ENCODE measurements around the gene ROR2.
"Not testable (repeated sequence)": the region's sequence is repeated elsewhere in the genome, so short reads cannot be mapped to it uniquely, and the experiment has no call there.

Gene ROR2

DNA sequence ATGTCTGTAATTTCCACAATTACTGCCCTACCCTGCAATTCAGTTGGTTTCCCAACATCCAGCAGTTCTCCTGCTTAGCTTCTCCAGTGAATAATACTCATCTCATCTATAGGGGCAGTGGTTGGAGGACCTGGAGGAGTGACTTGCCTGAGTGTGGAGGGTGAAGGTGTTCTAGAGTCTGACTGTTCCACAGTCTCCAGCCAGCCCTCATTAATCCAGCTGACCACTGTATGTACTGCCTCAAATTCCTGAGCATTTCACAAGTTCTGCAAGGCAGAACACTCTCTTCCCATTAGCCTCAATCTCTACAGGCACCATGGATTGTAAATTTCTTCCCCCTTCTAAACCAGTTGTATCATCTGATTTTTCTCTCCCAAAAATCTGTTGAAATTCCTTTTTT is 379.0 kb downstream of the ROR2 start:
- DNase-seq (ENCODE audit: low read depth in 2 of 2) = no peak

DNA sequence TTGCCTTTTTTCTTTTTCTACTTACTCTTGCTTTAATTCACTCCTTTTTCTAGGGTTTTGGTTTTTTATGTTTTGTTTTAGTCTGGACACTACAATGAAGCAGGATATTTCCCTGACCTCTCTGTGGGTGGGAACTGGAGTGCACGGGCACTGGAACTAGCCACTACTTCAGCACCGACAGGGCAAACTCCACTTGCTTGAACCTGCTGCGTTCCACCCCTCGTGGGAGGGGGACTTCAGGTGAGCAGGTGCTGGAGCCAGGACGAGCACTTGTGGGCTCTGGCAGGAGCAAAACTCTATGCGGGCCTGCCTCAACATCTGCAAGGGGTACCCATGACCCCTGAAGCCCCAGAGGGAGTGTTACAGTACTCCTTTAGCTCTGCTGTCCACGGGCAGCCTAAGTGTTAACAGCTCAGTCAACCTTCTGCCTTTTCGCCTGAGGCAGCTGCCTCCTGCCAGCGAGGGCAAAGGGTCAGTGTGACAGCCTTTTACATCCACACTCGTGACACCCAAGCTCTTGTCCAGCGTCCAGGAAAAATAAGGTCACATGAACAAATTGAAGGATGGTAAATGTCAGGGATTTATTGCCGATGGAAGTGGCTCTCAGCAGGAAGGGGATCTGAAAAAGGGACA is 382.3 kb downstream of the ROR2 start:
- DNase-seq (ENCODE audit: low read depth in 2 of 2) = no peak

DNA sequence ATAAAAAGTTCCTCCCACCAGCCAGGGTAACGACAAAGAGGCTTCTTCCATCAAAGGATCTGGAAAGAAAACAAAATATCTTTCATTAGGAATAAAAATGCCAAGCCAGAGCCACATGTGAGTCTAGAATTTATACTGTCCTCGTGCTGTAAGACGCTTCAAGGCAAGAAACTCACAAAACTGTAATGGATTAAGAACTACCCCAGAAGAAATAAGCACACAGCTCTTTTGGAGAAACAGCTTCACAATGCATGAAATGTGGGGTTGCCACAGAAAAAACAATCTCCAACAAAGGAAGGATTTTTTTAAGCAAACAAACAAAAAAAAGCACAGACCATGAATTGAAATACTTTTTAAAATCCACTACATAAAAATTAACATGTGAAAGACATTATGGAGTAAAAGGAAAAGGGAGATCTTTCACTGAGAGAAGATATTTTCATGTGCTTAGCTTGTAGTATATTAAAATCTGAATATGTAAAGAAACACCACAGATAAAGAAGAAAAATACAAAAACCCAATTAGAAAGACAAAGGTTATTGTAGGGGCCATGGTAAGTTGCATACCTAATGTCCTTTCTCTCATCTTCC is 385.9 kb downstream of the ROR2 start:
- no peak for DNase-seq (ENCODE audit: low read depth in 2 of 2)

DNA sequence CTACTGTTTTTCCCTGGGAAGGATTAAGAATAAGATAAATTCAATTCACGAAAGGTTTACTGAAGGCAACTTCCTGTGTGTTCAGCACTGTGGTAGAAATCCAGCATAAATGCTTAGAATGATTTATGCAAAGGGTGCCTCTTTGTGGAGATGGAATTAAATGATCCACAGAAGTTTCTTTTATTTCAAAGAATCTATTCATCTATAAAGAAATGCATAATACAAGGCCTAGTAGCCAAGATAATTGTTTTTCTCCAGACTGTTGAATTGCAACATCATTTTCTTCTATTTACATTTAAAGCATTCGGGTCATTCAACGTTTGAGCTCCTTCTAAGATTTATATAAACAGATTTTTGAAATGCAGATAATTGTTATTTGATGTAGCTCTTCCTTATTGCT is 387.6 kb downstream of the ROR2 start:
- no peak for DNase-seq (ENCODE audit: low read depth in 2 of 2)

DNA sequence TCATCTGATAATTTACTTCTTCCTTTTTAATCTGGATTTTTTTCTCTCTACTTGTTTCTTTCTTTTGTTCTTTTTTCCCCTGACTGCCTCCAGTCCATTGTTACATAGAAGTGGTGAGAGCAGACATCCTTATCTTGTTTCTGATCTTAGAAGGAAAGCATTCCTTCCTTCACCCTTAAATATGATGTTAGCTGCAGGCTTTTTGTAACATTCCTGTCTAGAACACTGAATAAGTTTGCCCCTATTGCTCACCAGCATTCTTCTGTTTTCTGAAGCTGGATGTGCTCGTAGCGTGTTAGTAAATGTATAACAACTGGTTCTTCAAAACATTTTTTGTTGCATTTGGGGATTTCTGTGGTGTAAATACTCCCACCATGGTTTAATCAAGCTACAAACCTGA is 389.7 kb downstream of the ROR2 start:
- DNase-seq (ENCODE audit: low read depth in 2 of 2) = no peak

DNA sequence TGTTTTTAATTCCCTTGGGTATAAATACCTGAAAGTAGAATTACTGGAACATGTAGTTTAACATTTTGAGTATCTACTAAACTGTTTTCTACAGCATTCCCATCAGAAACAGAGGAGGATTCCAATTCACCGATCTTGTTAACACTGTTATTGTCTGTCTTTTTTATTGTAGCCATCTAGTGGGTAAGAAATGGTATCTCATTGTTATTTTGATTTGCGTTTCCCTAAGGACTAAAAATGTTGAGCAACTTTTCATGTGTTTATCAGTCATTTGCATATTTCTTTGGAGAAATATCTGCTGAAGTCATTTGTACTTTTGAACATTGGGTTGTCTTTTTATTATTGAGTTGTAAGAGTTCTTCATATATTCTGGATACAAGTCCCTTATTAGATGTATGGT is 391.1 kb downstream of the ROR2 start:
- DNase-seq (ENCODE audit: low read depth in 2 of 2) = no peak

DNA sequence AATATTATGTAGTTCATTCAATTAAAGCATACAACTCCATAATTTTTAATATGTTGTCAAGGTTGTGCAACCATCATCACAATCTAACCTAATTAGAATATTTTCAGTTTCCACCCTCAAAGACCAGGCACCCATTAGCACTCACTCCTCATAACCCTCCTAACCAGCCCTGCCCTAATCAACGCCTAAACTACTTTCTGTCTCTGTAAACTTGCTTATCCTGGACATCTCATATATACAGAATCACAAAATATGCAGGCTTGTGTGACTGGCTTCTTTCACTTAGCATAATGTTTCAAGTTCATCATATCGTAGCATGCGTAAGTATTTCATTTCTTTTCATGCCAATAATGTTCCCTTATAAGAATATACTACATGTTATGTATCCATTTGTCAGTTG is 391.6 kb downstream of the ROR2 start:
- no peak for DNase-seq (ENCODE audit: low read depth in 2 of 2)

DNA sequence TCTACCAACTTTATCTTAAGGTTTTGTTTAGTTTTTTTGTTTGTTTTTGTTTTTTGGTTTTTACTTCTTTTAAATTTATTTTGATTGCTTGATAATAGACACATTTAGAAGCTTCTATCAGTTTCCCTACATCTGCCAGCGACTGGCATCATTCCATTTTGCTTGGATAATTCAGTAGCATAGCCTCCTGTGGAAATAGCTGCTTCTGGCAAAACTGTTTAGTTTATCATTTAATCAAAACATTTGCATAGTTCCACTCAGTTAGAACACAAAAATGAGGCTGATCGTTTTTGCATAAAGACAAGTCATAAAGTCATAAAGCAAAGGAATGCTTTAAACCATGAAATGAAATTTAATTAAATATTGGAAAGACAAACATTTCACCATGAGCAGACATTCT is 392.7 kb downstream of the ROR2 start:
- DNase-seq (ENCODE audit: low read depth in 2 of 2) = no peak

DNA sequence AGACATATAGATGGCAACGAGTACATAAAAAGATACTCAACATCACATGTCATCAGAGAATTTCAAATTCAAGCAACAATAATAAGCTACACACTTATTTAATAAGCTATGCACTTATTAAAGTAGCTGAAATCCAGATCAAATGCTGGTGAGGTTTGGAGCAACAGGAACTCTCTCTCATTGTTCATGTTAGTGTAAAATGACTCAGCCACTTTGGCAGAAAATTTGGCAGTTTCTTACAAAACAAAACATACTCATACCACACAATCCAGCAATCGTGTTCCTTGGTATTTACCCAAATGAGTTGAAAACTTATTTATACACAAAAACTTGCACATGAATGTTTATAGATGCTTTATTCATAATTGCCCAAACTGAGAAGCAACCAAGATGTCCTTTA is 394.9 kb downstream of the ROR2 start:
- no peak for DNase-seq (ENCODE audit: low read depth in 2 of 2)

DNA sequence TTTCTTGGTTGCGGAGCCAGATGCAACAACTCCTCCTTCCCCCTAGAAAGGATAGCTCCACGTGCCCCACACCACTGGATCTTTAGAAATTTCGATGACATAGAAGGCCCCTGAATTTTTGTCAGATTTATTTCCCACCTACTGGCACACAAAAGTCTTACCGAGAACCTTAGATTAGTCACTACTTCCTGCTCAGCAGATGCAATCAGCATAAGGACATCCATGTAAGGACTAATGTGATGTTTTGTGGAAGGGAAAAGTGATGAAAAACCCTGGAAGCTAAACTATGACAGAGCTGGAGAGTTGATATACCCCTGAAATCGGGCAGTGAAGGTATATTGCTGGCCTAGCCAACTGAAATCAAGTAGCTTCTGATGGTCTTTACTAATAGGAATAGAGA is 400.9 kb downstream of the ROR2 start:
- no peak for DNase-seq (ENCODE audit: low read depth in 2 of 2)

DNA sequence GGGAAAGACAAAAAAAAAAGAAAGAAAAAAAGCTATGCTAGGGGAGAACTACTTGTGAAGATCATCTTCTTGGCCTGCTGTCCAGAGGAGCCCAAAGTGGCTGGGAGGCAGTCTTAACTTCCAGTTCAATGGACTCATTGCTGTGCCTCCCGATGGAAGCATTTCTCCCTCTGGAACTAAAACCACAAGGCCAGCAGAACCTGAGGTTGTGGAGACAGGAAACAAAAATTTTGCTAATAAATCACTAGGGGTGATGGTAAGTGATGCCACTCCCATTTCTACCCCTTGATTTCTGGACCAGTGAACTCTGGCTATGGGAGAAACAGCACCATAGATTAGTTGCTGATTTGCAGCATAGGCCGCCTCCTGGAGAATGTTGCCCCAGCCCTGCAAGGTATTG is 402.9 kb downstream of the ROR2 start:
- DNase-seq (ENCODE audit: low read depth in 2 of 2) = no peak

DNA sequence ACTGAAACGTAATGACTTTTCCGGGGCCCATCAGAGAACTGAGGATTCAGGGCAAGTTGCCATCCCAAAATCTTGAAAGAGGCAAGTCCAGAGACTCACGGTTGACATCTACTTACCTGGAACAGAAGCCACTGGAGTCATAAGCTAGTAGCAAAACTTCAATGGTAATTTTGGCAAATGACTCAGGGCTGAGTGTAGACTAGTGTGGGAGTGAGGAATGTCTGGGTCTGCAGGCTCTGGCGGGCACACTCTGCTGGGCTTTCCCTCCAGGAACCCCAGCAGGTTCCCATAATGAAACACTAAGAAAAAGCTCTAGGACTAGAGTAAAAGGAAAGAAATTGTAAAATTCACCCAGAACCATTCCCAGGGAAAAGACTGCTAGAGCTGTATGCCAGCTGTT is 403.5 kb downstream of the ROR2 start:
- no peak for DNase-seq (ENCODE audit: low read depth in 2 of 2)

DNA sequence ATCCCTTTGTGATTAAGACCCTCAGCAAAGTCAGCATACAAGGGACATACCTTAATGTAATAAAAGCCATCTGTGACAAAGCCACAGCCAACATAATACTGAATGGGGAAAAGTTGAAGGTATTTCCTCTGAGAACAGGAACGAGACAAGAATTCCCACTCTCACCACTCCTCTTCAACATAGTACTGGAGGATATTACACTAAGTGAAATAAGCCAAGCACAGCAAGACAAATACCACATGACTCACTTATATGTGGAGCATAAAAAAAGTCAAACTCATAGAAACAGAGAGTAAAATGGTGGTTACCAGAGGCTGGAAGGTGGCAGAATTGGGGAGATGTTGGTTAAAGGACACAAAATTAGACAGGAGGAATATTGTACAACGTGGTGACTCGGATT is 408.3 kb downstream of the ROR2 start:
- DNase-seq (ENCODE audit: low read depth in 2 of 2) = no peak

DNA sequence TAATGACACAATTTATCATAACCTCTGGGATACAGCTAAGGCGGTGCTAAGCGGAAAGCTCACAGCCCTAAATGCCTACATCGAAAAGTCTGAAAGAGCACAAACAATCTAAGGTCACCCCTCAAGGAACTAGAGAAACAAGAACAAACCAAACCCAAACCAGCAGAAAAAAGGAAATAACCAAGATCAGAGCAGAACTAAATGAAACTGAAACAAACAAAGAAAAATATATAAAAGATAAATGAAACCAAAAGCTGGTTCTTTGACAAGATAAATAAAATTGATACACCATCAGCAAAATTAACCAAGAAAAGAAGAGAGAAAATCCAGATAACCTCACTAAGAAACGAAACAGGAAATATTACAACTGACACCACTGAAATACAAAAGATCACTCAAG is 409.5 kb downstream of the ROR2 start:
- DNase-seq (ENCODE audit: low read depth in 2 of 2) = not testable (repeated sequence)

DNA sequence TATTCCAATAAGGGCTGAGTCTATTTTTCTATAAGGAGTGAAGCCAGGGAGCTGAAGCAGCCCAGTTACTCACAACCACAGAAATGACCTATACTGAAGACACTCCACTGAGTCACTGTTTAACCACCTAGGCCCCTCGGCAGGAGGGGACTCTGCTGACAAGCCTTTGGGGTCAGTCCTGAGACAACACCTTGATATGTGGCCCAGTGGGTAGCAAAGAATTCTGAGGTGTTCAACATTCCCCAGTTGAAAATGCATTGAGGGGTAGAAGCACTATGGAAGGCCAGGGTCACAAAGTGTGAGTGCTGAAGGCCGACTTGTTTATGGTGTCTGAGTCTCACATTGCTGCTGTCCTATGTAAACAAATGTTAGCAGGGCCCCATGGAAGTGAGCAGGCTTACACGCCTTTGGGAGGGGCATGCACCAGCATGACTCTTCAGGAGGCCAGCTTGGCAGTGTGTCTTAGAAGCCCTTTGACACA is 413.8 kb downstream of the ROR2 start:
- no peak for DNase-seq (ENCODE audit: low read depth in 2 of 2)

DNA sequence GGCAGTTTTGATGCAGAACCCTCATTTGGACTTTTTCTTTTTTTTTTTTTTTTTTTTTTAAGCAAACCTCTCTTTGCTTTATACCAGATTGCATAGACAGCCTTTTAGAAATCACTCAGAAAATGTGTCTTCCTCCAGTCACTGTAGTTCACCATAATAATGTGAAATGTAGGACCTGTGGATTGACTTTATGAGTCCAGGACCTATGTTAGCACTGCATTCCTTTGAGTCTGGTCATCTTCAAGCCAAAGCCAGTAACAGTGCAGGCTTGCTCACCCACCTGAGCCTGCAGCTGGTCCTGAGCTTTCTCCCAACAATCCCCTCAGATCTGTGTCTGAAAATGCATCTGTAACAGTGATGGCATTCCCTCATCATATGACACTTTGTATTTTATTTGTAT is 415.7 kb downstream of the ROR2 start:
- no peak for DNase-seq (ENCODE audit: low read depth in 2 of 2)

DNA sequence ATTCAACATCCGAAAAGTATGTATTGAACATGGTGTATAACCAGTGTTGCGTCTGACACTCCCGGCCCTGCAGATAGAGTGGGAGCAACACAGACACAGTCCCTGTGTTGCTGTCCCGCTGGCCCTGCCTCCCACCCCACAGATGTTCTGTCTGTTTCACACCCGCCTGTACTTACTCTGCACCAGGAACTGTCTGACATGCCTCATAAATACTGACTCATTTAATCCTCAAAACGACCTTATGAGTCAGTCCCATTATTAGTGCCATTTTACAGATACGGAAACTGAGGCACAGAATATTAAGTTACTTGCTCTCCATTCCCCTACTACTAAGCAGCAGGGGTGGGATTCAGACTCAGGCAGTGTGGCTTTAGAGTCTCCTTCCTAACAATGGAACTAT is 416.6 kb downstream of the ROR2 start:
- no peak for DNase-seq (ENCODE audit: low read depth in 2 of 2)

DNA sequence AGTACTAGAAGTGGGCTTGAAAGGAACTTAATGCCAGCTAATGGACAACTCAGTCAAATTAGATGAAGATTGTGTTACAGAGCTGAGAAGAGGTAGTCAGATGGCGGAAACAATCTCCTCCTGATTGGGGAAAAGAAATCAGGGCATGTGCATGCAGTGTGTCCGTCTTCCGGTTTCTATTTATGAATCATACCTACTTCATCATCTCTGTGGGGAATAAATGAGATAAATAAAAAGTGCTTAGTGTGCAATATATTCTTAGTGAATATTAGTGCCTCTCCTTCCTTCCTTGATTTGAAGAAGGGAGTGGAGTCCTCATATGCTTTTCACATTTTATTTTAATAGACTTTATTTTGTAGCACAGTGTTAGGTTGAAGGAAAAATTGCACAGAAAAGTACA is 417.7 kb downstream of the ROR2 start:
- DNase-seq (ENCODE audit: low read depth in 2 of 2) = no peak

DNA sequence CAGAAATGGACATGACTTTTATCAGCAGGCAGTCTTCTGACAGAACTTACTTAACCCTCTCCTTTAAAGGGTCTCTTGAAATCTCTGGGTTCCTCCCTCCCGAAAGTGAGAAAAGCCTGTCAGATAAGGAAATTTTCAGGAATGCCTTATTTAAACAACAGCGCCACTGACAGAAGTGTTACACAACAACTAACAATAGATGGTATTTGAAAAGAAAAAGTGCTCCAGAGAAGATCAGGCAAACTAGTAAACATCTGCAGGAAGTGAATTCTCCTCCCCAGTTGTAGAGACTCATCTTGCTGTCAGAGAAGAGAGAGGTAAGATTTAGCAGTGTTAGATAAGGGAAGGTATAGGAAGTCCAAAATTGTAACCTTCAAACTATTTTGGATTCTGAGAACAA is 419.2 kb downstream of the ROR2 start:
- no peak for DNase-seq (ENCODE audit: low read depth in 2 of 2)

DNA sequence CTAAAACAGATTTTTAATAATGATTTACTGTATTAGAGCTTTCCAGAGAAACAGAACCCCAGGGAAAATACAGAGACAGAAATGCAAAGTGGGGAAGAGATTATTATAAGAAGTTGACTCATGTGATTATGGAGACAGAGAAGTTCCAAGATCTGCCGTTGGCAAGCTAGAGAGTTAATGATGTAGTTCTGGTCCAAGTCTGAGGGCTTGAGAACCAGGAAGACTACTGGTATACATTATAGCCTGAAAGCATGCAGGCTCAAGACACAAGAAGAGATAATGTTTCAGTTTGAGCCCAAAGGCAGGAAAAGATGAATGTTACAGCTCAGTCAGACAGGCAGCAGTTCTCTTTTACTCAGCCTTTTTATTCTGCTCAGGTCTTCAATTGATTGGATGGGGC is 427.5 kb downstream of the ROR2 start:
- DNase-seq (ENCODE audit: low read depth in 2 of 2) = no peak

DNA sequence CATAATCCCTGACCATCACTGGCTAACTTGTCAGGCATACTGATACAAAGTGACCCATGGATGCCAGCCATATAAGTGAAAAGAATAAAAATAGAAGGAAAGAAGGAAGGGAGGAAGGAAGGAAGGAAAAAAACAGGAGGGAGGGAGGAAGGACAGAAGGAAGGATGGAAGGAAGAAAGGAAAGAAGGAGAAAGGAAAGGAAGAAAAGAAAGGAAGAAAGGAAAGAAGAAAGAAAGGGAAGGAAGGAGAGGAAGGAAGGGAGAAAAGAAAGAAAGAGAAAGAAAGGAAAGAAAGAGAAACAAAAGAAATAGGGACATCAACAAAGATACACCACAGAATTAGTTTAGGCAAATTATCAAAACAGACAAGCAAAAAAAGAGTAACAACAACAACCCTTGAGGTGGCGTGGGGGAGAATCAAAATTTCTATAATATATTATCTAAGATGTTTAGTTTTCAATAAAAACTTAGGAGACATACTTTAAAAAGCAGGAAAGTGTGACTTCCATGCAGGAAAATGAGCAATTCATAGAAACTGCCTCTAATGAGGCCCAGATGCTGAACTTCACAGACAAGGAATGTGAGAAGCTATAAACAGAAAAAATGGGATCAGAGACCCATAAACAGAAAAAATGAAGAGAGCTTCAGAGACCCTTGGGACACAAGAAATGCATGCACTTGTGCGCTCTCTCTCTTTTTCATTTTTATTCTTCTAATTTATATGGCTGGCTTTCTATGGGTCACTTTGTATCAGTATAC is 430.3 kb downstream of the ROR2 start:
- DNase-seq (ENCODE audit: low read depth in 2 of 2) = no peak

DNA sequence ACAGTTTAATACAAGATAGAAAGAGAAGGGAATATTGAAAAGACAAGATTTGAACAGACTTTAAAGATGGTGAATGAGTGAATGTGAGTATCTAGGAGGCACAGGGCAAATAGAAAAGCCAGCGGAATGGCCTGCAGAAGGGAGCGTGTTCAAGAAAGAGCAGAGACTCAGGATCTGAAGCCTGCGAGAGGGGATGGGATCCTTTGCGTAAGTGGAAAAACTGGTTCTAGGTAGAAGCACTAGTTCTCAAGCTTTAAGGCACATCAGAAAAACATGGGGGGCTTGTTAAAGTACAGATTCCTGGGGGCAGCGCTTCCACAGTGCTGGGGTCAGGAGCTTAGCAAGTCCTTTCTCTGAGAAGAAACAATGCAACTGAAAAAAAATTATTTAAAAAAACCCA is 431.6 kb downstream of the ROR2 start:
- DNase-seq (ENCODE audit: low read depth in 2 of 2) = no peak

DNA sequence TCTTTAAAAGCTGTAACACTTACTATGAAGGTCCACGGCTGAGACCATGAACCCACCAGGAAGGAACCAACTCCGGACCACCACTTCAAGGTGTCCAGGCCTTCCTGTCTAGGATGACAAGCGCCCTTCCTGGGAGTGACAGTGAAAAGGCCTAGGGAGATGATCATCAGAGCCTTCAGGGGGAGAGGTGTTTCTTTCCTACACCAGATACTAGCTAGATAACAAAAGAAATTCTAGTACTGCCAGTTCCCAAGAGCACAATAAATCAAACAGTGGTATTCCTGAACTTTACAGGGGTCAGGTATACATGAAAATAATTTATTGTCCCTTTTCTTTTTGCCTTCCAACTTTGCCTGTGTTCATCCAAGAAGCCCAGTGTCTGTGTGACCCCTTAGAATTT is 432.2 kb downstream of the ROR2 start:
- DNase-seq (ENCODE audit: low read depth in 2 of 2) = no peak

All from stimulated activated CD8-positive, alpha-beta memory T cell treated with anti-CD3 and anti-CD28 coated beads, Interleukin-7, amount 100 ng/mL, for 1 hour (primary cell).